ENCODE measurements around the gene ROM1. TPM values are rescaled to one million over a fixed set of nuclear protein-coding genes. Genes with fewer than 3 reads are reported as not detected.
"Not testable (repeated sequence)": the region's sequence is repeated elsewhere in the genome, so short reads cannot be mapped to it uniquely, and the experiment has no call there.

The ROM1 gene
- polyA plus RNA-seq, result 10 to 100 TPM in 2 of 3 donors, 1 to 10 TPM in 1; 3.6 to 25.6 (median 21.1) TPM

GRCh38 chr11:62612366-62613290 lies at the start of gene ROM1, which contains the start of gene EML3:
TSS of gene ROM1 (plus strand) at chr11:62613257. CDS start at chr11:62613282, 25 bp downstream.
TSS of gene EML3 (minus strand) at chr11:62612775. CDS start at chr11:62612457, 318 bp downstream.
- peak within 1 kb of the TSS; percentile 93 for H3K27ac ChIP-seq (ENCODE audit: low read depth, low read length)
- 2 to 6% (median 3%) methylated on average over 34 to 86 of the region's 91 CpGs for WGBS, 3 donors

- WGBS, 3 donors, result 62 to 72% (median 71%) methylated on average over 5 of the region's 5 CpGs
Observed at GRCh38 chr11:62565100-62565802, 47.8 kb upstream of the ROM1 start.

GRCh38 chr11:62566247-62566646 lies 46.8 kb upstream of the ROM1 start:
- no peak overlapping the region for H3K27ac ChIP-seq (ENCODE audit: low read depth, low read length)
- 85 to 91% (median 91%) methylated on average over 8 of the region's 8 CpGs for WGBS, 3 donors

More at GRCh38 chr11:62565100-62565802, 47.8 kb upstream of the ROM1 start:
- H3K27ac ChIP-seq (ENCODE audit: low read depth, low read length), result no peak overlapping the region

GRCh38 chr11:62567018-62567633 lies 45.9 kb upstream of the ROM1 start:
- no peak overlapping the region for H3K27ac ChIP-seq (ENCODE audit: low read depth, low read length)
- 59 to 86% (median 70%) methylated on average over 8 of the region's 8 CpGs for WGBS, 3 donors

GRCh38 chr11:62569611-62570010 lies 43.4 kb upstream of the ROM1 start:
- H3K27ac ChIP-seq (ENCODE audit: low read depth, low read length), result no peak overlapping the region
- WGBS, 3 donors, result 65 to 83% (median 75%) methylated on average over 1 of the region's 1 CpG

GRCh38 chr11:62570903-62571302 lies 42.2 kb upstream of the ROM1 start:
- H3K27ac ChIP-seq (ENCODE audit: low read depth, low read length), result not testable (repeated sequence)
- whole genome bisulfite sequencing, 3 donors, result 86 to 90% (median 87%) methylated on average over 5 of the region's 5 CpGs

- not testable (repeated sequence) for H3K27ac ChIP-seq (ENCODE audit: low read depth, low read length)
- WGBS, 3 donors, result 80 to 90% (median 88%) methylated on average over 5 of the region's 5 CpGs
Observed at GRCh38 chr11:62571493-62571892, 41.6 kb upstream of the ROM1 start.

- WGBS, 3 donors, result 68 to 78% (median 70%) methylated on average over 12 of the region's 12 CpGs
- H3K27ac ChIP-seq (ENCODE audit: low read depth, low read length), result no peak overlapping the region
Observed at GRCh38 chr11:62572431-62572830, 40.6 kb upstream of the ROM1 start.

- H3K27ac ChIP-seq (ENCODE audit: low read depth, low read length), result peak overlapping the region; percentile 48
- 0 to 1% (median 0%) methylated on average over 33 of the region's 33 CpGs for WGBS, 3 donors
Observed at GRCh38 chr11:62573006-62573591, 40.0 kb upstream of the ROM1 start.

- 0% methylated on average over 46 of the region's 46 CpGs for WGBS, 3 donors
- peak within 1 kb of the TSS; percentile 48 for H3K27ac ChIP-seq (ENCODE audit: low read depth, low read length)
Observed at GRCh38 chr11:62573592-62574362, 39.3 kb upstream of the ROM1 start, which contains the start of gene EEF1G. TSS of gene EEF1G (minus strand) at chr11:62573891. CDS start at chr11:62573842, 49 bp downstream.

GRCh38 chr11:62574363-62575071 lies 38.5 kb upstream of the ROM1 start:
- H3K27ac ChIP-seq (ENCODE audit: low read depth, low read length), result peak overlapping the region; percentile 34
- 0 to 2% (median 0%) methylated on average over 33 of the region's 33 CpGs for WGBS, 3 donors

- 37 to 49% (median 43%) methylated on average over 16 to 17 of the region's 17 CpGs for WGBS, 3 donors
- H3K27ac ChIP-seq (ENCODE audit: low read depth, low read length), result no peak overlapping the region
Observed at GRCh38 chr11:62575156-62575555, 37.9 kb upstream of the ROM1 start.

GRCh38 chr11:62575837-62576236 lies 37.2 kb upstream of the ROM1 start:
- H3K27ac ChIP-seq (ENCODE audit: low read depth, low read length), result no peak overlapping the region
- WGBS, 3 donors, result 69 to 85% (median 79%) methylated on average over 14 of the region's 14 CpGs

- WGBS, 3 donors, result 52 to 76% (median 62%) methylated on average over 12 of the region's 12 CpGs
- no peak overlapping the region for H3K27ac ChIP-seq (ENCODE audit: low read depth, low read length)
Observed at GRCh38 chr11:62577046-62577714, 35.9 kb upstream of the ROM1 start.

GRCh38 chr11:62578541-62578940 lies 34.5 kb upstream of the ROM1 start:
- 96 to 97% (median 97%) methylated on average over 11 of the region's 11 CpGs for WGBS, 3 donors
- no peak overlapping the region for H3K27ac ChIP-seq (ENCODE audit: low read depth, low read length)

GRCh38 chr11:62579252-62579651 lies 33.8 kb upstream of the ROM1 start:
- no peak overlapping the region for H3K27ac ChIP-seq (ENCODE audit: low read depth, low read length)
- WGBS, 3 donors, result 87 to 91% (median 87%) methylated on average over 2 of the region's 2 CpGs

Measured in adipose tissue (tissue), 3 donors.